Activated CD4-positive, CD25-positive, alpha-beta regulatory T cell (primary cell): ENCODE data around the gene SLC12A2.

Source experiments
- DNase-seq, 4 experiments: peaks; one replicate each; lab custom pipeline; 2025; lab: John Stamatoyannopoulos, UW

SLC12A2 gene

DNA sequence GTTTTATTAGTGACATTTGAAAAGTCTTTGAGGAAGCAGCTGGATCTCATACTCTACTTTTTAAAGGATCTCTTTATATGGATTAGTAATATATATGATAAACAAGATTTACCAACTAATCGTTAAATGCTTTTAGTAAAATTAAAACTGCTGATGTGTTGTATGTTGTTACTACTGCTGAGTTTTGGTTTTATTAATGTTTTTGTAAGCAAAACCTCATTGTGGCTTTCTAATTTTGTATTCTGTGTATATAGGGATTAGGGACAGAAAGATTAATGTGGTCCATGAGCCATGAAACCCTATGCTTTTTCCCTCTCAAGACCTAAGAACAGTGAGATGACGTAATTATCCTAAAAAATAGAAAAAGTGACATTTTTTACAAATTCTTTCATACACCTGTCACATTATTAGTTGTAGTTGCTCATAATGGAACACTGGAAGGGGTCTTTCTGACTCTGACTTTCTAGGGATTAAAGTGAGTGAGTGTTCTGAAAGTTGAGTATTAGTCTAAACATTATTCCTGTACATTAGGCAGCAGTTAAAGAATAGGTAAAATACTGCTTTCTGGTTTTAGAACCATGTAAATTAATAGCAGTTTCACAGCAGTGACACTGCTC is 85.9 kb downstream of the SLC12A2 start:
- no peak for DNase-seq

DNA sequence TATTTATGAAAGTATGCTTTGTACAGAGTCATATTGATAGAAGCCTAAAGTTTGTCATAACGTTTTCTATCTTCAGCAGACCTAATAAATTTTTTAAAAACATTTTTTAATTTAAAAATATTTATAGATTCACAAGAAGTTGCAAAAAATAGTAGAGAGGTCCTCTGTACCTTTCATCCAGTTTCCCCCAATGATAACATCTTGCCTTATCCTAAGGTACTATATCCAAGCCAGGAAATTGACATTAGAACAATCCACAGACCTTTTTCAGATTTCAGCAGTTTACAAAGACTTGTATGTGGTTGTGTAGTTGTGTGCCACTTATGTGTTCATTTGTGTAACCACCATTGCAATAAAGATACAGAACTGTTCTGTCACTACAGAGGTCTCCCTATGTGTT is 88.5 kb downstream of the SLC12A2 start:
- DNase-seq, result no peak

DNA sequence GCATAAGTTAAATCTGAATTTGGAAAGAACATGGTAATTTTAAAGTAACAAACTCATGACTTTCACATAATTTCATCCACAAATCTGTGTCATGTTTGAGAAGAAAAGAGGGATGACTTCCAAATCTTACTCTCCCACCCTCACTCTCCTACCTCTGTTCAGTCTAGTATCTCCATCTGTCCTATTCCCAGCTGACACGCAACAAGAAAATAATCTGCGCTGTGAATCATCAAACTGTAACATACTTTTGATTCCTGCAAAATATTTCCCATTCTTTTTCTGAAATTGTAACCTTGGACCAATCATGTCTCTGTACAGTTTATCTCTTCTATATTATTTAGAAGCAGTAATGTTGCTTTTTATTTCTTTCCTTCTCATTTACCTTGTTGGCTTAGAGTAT is 91.4 kb downstream of the SLC12A2 start:
- no peak for DNase-seq

DNA sequence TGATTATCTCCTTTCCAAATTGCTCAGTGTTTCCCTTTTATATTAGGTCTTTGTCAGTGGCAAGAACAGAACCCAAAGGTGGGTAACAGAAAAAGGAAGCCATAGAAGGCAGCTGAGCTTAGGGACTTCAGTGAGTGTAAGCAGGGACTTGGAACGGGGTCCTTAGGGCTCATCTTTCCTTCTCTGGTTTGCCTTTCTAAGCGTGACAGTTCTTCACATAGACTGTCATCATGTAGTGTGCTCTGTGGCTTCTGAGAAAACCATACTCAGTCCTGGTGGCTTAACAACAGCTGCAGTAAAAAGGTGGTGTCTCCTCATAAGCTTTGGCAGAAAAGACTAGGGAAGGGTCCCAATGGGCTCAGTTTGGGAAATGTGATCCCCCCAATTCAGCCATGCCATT is 108.8 kb downstream of the SLC12A2 start:
- DNase-seq, result no peak

DNA sequence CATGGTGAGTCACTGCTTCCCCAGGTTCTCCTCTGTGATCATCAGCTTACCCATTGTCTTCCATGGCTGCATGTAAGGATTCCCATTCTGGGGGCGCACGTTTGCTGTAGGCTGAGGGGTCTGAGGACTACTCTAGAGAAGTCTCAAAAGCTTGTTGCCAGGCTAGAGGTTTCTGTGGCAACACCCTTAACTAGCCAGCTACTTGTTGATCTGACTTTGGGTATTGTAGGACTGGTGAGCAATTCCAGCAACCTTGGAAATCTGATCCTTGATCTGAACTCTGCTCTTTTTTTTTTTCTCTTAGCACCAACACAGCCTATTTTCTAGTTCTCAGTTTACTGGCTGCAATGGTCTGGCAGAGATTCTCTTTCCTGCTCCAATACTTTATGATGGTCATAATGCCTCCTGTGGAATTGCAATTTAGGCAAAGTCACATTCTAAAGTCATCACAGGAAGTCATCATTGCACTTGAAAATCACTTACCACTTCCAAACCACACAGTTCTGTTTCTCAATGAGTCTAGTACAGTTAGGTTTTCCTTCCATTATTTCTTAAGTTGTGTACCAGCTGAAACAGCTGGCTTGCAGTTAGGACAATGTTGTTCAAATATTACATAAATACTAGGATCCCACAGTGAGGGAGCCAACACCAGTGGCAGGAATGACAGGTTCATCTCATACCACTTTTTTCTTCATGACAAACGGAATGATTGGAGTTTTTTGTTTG is 110.3 kb downstream of the SLC12A2 start:
- DNase-seq, result no peak

DNA sequence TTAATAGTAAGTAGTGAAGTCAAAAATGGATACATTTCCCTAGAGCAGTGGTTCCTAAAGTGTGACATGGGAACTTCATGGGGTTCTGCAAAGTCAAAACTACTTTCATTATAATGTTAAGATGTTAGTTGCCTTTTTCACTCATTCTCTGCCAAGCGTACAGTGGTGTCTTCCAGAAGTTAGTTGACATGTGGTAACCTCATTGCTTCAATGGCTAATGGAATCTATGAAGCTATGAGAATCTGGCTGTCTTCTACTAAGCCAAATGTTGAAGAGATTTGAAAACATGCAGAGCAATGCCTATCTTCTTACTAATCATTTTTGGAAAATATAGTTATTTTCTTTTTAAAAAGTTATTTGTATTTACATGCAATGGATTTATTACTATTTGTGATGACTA is 111.8 kb downstream of the SLC12A2 start:
- DNase-seq, result no peak

DNA sequence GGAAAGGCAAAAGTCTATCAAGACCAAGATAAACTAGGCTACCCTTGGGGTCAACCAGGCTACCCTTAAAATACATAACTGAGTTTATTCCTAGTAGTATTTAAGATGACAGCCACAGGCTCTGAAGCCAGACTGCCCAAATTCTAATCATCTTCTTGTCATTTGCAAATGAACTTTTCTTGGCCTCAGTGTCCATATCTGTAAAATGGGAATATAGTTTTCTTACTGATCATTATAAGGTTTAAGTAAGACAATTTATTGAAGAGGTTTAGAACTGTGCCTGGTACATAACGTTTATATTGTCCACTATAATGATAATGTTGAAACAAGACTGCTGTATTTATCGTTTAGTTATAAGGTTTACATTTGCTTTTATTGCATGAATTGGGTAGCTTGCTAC is 112.5 kb downstream of the SLC12A2 start:
- DNase-seq, result no peak

DNA sequence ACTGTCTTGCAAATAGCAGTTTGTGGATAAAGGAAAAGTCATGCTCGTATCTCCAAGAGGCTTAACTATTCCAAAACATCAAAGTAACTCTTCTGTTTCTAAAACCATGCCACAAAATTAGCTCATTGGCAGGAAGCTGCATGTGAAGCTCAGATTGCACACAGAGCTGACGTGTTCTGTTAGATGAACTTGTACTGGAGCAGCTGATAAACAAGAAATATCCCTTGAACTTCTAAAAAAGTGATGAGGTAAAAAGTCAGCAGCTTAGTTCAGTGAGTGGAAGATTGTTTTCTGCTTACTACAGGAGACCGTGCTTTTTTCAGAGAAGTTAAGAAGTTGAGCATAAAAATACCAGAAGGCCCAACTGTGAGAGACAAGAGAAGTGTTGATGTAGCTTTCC is 113.2 kb downstream of the SLC12A2 start:
- no peak for DNase-seq

DNA sequence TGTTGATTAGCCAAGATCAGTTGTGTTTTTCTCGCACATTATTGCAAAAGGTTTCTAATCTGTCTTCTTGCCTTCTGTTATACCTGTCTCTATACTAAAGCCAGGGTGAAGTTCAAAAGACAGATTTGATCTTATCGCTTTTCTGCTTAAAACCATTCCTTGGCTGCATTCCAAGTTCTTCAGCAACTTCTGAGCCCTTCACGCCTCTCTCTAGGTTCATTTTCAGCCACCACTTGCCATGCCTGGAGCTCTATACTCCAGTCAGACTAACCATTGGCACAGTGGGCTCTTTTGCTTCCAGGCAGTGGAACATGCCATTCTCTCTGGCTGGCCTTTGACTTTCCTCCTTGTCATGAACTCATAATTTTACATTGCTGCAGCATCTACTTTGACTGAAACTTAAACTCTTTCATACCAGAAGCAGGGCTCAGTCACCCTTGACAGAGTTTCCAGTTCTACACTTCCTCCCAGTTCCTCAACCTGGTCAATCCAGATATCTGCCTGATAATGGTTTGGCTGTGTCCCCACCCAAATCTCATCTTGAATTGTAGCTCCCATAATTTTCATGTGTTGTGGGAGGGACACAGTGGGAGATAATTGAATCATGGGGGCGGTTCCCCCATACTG is 114.4 kb downstream of the SLC12A2 start:
- no peak for DNase-seq

DNA sequence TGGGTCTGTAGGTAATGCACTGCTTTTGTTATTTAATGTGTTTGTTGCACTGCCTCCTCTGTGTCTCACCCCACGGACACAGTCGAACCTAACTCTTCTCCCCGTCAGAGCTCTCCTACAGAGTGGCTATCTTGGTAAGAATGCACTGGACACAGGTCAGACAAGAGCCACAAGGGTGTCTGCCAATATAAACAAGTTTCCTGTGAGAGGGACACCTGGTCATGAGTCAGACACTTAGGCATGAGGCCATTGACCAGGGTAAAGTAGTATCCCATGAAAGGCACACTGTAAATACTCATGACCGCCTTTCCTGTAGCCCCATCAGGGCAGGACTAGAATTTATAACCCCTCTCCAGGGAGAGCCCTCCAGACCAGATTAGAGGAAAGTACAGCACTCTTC is 115.5 kb downstream of the SLC12A2 start:
- no peak for DNase-seq

DNA sequence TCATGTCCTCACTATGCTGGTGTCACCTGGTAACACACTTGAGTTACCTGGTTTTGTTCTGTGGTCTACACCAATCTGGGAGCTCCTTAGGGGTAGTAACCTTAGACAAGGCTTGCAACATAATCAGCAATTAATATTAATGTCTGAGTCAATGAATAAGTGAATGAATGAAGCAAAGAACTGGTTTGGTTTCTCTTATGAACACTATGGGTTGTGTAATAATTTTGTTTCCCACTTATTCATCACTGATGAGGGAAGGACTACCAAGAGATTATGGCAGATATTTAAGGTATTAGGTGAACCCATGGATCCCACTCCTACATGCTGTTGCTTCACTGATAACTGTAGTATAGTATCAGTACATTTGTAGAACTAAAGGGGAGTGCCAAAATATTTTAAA is 116.0 kb downstream of the SLC12A2 start:
- no peak for DNase-seq

DNA sequence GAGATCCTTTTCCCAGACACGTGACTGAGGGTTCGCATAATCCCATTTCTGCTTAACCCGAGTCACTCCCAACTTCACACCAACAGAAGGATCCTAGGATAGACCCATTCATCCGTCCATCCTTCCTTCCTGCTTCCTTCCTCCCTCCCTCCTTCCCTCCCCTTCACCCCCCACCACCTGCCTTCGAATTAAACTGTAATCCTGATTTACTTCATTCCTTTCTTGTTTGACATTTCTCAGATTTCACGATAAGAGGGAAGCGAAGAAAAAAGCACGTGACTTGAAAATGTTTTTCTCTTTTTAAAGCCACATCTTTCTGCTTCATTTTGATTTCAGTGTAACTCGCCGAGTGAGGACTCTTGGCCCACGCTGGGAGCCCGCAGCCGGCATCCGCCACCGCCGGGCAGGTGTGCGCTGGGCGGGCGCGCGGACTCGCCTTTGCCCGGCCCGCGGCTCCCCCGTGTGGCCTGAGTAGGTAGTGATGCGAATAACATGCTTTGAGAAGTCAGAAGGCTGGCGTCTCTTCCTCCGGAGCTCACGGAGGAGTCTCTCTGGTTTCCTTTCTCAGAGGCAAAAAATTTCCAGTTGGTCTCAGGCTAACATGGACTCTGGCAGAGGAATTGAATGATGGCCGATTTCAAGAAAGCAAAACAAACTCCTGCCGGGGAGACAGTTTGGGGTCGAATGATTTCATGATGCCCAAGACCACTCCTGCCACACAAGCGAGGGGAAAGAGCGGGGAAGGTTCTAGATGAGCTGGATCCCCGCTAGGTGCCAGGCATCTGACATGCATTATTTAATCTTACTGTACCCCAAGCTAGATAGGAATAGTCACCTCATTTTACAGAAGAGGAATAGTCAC is 117.7 kb downstream of the SLC12A2 start:
- DNase-seq, result peak; percentile 67 to 78 (median 71)

DNA sequence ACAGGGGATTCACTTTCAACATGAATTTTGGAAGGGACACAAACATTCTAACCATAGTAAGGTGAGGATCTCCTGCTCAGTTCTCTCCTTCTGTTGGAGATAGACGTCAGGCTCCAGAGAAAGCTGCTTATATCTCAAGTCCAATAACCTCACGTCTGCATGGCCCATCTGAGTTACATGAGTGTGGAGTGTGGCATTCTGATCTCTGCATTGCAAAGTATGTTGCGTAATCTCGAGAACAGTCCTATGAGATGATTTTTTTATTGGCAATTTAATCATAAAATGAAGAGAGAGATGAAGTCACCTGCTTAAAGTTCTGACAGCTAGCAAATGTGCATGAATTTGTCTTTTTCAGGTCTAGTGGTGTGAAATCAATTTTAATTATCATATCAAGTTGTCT is 118.8 kb downstream of the SLC12A2 start:
- DNase-seq, result no peak

DNA sequence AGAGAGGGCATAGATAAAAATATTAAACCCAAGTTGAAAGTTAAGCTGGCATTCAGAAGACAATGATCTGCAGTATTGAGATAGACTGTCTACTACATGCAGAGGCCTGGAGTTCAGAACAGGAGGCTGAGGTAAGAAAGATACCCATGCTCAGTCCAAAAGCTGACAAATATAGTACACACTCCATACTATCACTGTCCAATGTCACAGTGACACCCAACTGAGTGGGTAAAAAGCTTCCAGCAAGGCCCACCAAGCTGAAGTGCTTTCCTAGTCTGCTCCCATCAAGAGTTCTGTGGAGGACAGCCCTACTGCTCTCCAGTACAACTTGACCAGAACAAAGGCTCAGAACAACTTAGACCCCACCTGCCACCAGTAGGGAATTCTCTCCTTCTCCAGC is 124.9 kb downstream of the SLC12A2 start:
- no peak for DNase-seq

DNA sequence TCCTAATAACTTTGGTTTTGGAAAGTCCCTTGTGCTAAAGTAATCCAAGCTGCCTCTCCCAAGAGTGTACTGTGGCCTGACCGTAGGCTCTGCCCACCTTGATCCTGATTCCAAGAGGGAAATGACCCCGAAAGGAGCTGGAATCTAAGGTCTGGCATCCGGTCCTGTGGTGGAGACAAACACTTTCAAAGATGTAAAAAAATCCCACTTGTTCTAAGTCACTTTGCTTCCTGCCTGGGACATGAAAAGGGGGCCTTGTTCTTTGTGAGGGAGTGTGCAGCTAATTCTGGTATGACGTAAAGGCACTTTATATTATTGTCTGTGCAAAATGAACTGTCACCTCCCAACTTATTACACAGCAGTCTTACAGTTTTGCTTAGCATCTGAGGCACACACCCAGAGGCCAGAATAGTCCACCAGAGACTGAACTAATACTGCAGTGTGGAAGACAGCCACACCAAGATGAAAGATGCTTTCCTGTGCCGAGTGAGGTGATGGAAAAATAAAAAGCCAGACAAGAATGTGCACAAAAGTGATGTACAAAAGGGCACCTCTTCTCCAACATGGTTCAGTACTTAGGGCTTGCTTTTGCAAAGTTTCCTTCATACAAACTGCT is 128.7 kb downstream of the SLC12A2 start:
- DNase-seq, result no peak

DNA sequence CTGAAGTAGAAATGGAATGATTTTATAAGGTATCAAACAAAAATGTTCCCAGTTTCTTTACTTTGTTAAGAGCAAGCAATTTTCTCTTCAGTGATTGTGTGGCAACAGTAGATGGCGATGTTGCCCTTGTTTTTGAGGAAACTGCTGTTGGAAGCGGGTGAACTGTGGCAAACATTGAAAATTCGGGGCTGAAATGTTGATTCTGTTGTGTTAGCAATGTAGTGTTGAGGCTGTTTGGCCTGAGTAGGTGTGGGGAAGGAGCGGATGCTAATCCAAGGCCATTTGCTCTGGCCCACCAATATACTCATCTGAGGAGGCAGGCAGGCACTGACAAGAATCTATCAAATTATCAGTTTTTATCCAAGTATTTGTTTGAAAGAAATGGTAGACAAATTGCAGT is 129.8 kb downstream of the SLC12A2 start:
- DNase-seq, result peak in 1 of 4 experiments; percentile 4

DNA sequence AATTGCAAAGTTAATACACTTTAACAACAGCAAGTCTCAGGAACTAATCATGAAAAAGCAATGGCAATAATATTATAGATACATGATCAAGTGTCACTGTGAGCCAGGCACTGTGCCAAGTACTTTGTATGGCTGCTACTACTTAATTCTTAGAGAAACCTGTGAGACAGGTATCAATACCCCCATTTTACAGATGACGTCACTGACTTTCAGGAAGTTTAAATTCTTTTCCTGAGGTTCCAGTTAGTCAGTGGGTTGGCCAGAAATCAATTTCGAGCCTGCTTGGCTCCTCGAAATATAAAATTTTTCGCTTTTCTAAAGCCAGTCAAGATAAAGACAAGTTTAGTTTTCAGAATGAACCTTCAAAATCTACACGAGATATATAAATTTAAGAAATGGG is 130.3 kb downstream of the SLC12A2 start:
- no peak for DNase-seq

DNA sequence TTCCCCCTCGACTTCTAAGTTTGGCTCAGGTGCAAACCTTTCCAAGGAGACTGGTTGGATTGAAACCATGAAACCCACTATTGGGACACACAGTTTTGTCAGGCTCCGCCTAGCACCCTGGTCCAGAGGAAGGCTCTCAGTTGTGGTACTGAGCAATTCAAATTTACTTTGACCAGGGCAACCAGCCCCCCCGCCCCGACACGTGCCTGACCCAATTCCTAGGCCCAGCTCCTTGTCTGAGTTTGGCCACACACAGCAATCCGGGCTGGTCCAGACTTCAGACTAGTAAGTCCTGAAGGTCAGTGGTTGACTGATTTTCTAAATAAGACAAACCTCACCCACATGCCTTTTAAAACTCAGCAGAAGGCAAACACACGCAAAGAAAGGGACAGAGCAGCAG is 132.7 kb downstream of the SLC12A2 start:
- no peak for DNase-seq

DNA sequence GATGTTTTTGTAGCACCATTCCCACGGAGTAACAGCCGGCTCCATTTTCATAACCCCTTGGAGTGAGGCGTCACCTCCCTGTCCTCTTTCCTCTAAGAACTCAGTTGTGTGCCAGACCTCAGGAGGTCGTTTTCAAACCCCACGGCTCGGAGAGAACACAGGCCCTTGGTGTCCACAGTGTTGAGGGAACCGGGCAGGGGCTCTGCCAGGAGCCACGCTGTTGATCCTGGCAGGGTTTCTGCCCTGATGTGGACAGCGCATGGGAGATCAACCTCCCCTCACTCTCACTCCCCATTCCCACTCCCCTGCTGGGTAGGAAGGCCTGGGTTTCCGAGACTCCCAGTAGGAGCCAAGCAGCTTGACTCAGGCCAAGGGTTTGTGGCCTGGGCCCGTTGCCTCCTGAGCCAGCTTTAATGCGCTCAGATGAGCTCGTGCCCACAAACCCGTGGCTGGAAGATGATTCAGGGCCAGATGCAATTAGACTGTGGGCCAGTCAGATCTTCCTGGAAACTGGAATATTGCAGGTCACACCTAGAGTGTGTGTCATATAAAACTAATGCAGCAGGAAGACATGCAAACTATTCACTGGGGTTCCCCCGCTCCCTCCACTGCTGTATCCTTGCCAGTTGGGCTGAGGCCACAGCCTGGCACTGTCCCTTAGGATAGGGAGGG is 133.4 kb downstream of the SLC12A2 start:
- no peak for DNase-seq

DNA sequence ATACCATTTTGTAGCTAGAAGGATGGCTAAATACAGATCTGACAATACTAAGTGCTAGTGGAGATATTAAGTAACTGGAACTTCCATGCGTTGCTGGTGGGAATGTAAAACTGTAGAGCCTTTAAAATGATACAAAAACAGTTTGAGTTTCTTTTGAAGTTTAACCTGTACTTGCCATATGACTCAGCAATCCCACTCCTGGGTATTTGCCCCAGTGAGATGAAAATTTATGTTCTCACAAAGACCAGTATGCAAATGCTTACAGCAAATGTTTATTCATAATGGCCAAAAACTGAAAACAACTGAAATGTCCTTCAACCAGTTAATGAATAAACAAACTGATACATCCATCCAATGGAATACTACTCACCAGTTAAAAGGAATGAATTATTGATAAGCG is 137.3 kb downstream of the SLC12A2 start:
- no peak for DNase-seq

DNA sequence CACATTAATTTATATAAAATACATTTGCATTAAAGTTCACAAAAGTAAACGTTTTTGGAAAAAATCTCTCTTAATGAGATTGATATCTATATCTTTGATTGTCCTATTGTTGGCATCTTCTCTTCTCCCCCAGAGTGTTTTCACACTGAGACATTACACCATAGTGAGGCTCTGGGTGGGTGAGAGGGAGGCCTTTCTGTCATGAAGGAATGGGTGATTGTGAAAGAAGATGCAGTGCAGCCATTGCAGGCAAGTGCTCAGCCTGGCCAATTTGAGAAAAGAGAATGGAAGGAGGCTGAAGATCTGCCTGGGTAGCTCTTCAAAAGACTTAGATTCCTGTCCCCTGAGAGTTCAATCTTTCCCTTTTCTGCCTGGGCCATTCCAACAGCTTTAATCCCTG is 140.8 kb downstream of the SLC12A2 start:
- DNase-seq, result no peak
